ENCODE results near the gene TSHZ3. TPM values are rescaled to one million over a fixed set of nuclear protein-coding genes. Genes with fewer than 3 reads are reported as not detected.

TSHZ3 gene
- total RNA-seq, 1 experiment from 2014 or later: 3.2 TPM

DNA sequence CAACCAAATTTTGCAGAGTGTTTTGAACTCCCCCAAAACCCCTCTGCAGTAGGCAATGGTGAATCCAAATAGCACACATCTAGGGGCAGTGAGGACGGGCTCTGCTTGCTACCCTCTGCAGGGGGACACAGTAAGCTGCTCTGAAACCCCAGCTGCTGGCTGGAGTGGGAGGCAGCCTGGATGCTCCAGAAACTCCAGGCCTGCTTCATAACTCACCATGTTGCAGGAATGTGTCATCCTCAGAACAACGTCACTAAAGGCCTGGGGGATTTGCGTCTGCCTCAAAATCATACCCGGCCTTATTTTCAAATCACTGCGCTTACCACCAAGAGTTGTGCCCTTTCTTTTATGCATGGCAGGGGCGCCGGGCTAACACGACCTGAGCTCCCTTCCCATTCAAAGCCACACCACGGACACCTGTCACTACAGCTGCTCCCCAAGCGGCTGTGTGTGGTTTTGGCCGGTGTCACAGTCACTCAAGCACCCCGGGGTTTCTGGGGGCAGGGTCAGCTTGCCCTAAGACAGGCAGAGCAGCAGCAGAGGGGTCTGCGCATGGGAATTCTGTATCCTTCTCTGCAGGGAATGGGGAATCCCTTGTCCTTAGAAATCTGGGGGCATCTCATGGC is 93.9 kb downstream of the TSHZ3 start:
- no peaks in the 10 kb centered on the region for H3K79me1 ChIP-seq (ENCODE audit: insufficient read depth, low read depth, low read length, poor library complexity, severe bottlenecking)
- H3T11ph ChIP-seq (ENCODE audit: low read length): no peak overlapping the region
- no peaks in the 10 kb centered on the region for H3K23me2 ChIP-seq (ENCODE audit: insufficient read length, low read depth, low read length, poor library complexity, severe bottlenecking)
- no peak overlapping the region for H3K56ac ChIP-seq (ENCODE audit: insufficient read length, low read depth, low read length)
- no peak overlapping the region for H2AK5ac ChIP-seq (ENCODE audit: insufficient read length, low read length)
- no peaks in the 10 kb centered on the region for H3K79me2 ChIP-seq (ENCODE audit: insufficient read depth, low read length)
- no peak for DNase-seq
- H3K36me3 Mint-ChIP-seq (ENCODE audit: insufficient read depth in 1 of 3, low read depth in 3 of 3): no peaks in the 10 kb centered on the region
- H3K9me3 ChIP-seq (ENCODE audit: control insufficient read depth, low read depth, low read length): no peaks in the 10 kb centered on the region
- H3K4me1 Mint-ChIP-seq: peaks cover 25 to 36% of the 10 kb centered on the region in 2 experiments
- no peak overlapping the region for H4K5ac ChIP-seq (ENCODE audit: insufficient read length, low read depth, low read length)
- no peak overlapping the region for H3K23ac ChIP-seq (ENCODE audit: insufficient read length, low read depth, low read length)
- H3K9ac ChIP-seq (ENCODE audit: extremely low read depth, insufficient read length, low read length): no peak overlapping the region
- TF ChIP-seq, protein P1, sequence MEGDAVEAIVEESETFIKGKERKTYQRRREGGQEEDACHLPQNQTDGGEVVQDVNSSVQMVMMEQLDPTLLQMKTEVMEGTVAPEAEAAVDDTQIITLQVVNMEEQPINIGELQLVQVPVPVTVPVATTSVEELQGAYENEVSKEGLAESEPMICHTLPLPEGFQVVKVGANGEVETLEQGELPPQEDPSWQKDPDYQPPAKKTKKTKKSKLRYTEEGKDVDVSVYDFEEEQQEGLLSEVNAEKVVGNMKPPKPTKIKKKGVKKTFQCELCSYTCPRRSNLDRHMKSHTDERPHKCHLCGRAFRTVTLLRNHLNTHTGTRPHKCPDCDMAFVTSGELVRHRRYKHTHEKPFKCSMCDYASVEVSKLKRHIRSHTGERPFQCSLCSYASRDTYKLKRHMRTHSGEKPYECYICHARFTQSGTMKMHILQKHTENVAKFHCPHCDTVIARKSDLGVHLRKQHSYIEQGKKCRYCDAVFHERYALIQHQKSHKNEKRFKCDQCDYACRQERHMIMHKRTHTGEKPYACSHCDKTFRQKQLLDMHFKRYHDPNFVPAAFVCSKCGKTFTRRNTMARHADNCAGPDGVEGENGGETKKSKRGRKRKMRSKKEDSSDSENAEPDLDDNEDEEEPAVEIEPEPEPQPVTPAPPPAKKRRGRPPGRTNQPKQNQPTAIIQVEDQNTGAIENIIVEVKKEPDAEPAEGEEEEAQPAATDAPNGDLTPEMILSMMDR (conservative IDR thresholded peaks at IDR 0.05): no peak
- no peak overlapping the region for H2BK12ac ChIP-seq (ENCODE audit: insufficient read length, low read depth, low read length)
- H3K4ac ChIP-seq (ENCODE audit: low read depth, low read length): no peak overlapping the region
- no peaks in the 10 kb centered on the region for H4K20me1 ChIP-seq (ENCODE audit: control insufficient read depth, insufficient read depth, insufficient read length)
- no peak overlapping the region for H3K27ac ChIP-seq (ENCODE audit: insufficient read length, low read depth, low read length)
- H3K9me3 Mint-ChIP-seq: no peaks in the 10 kb centered on the region; a peak in 1 of 5 replicates
- H2BK5ac ChIP-seq (ENCODE audit: insufficient read length, low read length): no peak overlapping the region
- H4K91ac ChIP-seq (ENCODE audit: insufficient read length, low read depth, low read length): no peak overlapping the region
- no CpG with 5 or more reads among the region's 13 CpGs for WGBS (ENCODE audit: extremely low coverage, insufficient read length, low lambda C conversion rate)
- H3K14ac ChIP-seq (ENCODE audit: insufficient read depth, low read length): no peak overlapping the region
- no peak overlapping the region for H2BK20ac ChIP-seq (ENCODE audit: low read depth, low read length, poor library complexity, severe bottlenecking)
- H2AFZ ChIP-seq (ENCODE audit: low read length): no peak overlapping the region
- H3K27me3 ChIP-seq (ENCODE audit: insufficient read depth, low read length): no peaks in the 10 kb centered on the region
- no peaks in the 10 kb centered on the region; the same call in 1 of the 2 replicates for H3K27me3 Mint-ChIP-seq (ENCODE audit: low read depth)
- no peak overlapping the region for H3K18ac ChIP-seq (ENCODE audit: insufficient read length, low read depth, low read length)
- H2BK15ac ChIP-seq (ENCODE audit: low read depth, low read length): no peak overlapping the region
- no peak overlapping the region for H3K4me2 ChIP-seq (ENCODE audit: insufficient read depth, insufficient read length, low read length)
- H4K8ac ChIP-seq (replicated peaks; ENCODE audit: insufficient read length, low read depth, low read length): no peak overlapping the region
- peak overlapping the region in 1 of 3 experiments; percentile 52; a peak in 1 of 7 replicates for H3K27ac Mint-ChIP-seq
- H2BK120ac ChIP-seq (ENCODE audit: low read depth, low read length, poor library complexity, severe bottlenecking): no peak overlapping the region
- peaks cover 2% of the 10 kb centered on the region; the same call in 1 of the 2 replicates for H3K4me1 ChIP-seq (ENCODE audit: insufficient read depth, low read length)
- no peak overlapping the region for H3K4me3 Mint-ChIP-seq
